HepG2 (cell line): ENCODE results near the gene VTI1B.

Experiments
- CTCF ChIP-seq: sonication (generic); formaldehyde crosslinking; IDR thresholded peaks from 2 replicates; pipeline ENCODE4 v1.5.0; 2020; ENCODE audit warnings: mild to moderate bottlenecking, missing genetic modification reagents, moderate library complexity
- NFYB ChIP-seq: sonication (generic); formaldehyde crosslinking; IDR thresholded peaks from 2 replicates; pipeline ENCODE4 v1.4.0; 2020; ENCODE audit warnings: missing genetic modification reagents
- TAF1 ChIP-seq: sonication (generic); formaldehyde crosslinking; IDR thresholded peaks from 2 replicates; pipeline ENCODE4 v1.4.0; 2020; ENCODE audit warnings: missing genetic modification reagents
- TCF7 ChIP-seq: sonication (generic); IDR thresholded peaks from 2 replicates; pipeline ENCODE4 v1.6.1; 2016; ENCODE audit warnings: antibody characterized with exemption, low read depth

GRCh38 chr14:67630186-67630585 lies 44.2 kb downstream of the VTI1B start:
- TF ChIP-seq TCF7 (no peak), TAF1 (CRISPR knock-in tag) (no peak), CTCF (CRISPR knock-in tag) (no peak), NFYB (CRISPR knock-in tag) (no peak)
